DMS114 treated with DMSO at 0.1 percent for 48 hours (cell line): Measurements from ENCODE around the gene TMEM131.
"Not testable (repeated sequence)": the region's sequence is repeated elsewhere in the genome, so short reads cannot be mapped to it uniquely, and the experiment has no call there.

ENCODE experiments used
- DNase-seq: peaks from one replicate; lab custom pipeline; 2025; ENCODE audit not compliant: unreplicated experiment; lab: John Stamatoyannopoulos, UW

The TMEM131 gene

GRCh38 chr2:97958184-97958583, 37.6 kb downstream of the TMEM131 start:
- DNase-seq = no peak

GRCh38 chr2:97957432-97958183, 38.1 kb downstream of the TMEM131 start:
- no peak for DNase-seq

- DNase-seq = not testable (repeated sequence)
These were observed 39.0 kb downstream of the TMEM131 start for GRCh38 chr2:97956753-97957152.

- no peak for DNase-seq
These were observed 41.9 kb downstream of the TMEM131 start for GRCh38 chr2:97953853-97954252.

GRCh38 chr2:97952357-97952756, 43.4 kb downstream of the TMEM131 start:
- no peak for DNase-seq

GRCh38 chr2:97951155-97951680, 44.5 kb downstream of the TMEM131 start:
- DNase-seq = no peak

GRCh38 chr2:97950329-97951154, 45.2 kb downstream of the TMEM131 start:
- DNase-seq = no peak

GRCh38 chr2:97948926-97949325, 46.8 kb downstream of the TMEM131 start:
- DNase-seq = no peak

GRCh38 chr2:97945791-97946190, 50.0 kb downstream of the TMEM131 start:
- DNase-seq = no peak

- no peak for DNase-seq
These were observed 58.9 kb downstream of the TMEM131 start for GRCh38 chr2:97936881-97937280.

GRCh38 chr2:97936199-97936598, 59.5 kb downstream of the TMEM131 start:
- DNase-seq = no peak

- DNase-seq = no peak
These were observed 60.0 kb downstream of the TMEM131 start for GRCh38 chr2:97935719-97936161.

GRCh38 chr2:97932975-97933662, 62.6 kb downstream of the TMEM131 start:
- DNase-seq = no peak

GRCh38 chr2:97931858-97932225, 63.9 kb downstream of the TMEM131 start:
- no peak for DNase-seq

GRCh38 chr2:97931118-97931857, 64.5 kb downstream of the TMEM131 start:
- no peak for DNase-seq

GRCh38 chr2:97928591-97928990, 67.2 kb downstream of the TMEM131 start:
- no peak for DNase-seq

GRCh38 chr2:97926946-97927345, 68.8 kb downstream of the TMEM131 start:
- no peak for DNase-seq

- no peak for DNase-seq
These were observed 71.6 kb downstream of the TMEM131 start for GRCh38 chr2:97924194-97924593.

GRCh38 chr2:97919858-97920257, 75.9 kb downstream of the TMEM131 start:
- DNase-seq = no peak

GRCh38 chr2:97918818-97919217, 76.9 kb downstream of the TMEM131 start:
- DNase-seq = no peak

GRCh38 chr2:97917668-97918067, 78.1 kb downstream of the TMEM131 start:
- not testable (repeated sequence) for DNase-seq
